T-helper 2 cell treated with Interferon-gamma antibody and Interleukin-4, amounts not matched to agents 100 ng/mL and 5 ng/mL, for 36 hours (primary cell): ENCODE results near the gene HOXD12. TPM values are rescaled to one million over a fixed set of nuclear protein-coding genes. Genes with fewer than 3 reads are reported as not detected.

ENCODE experiments used
- intact Hi-C: fragments of 100-400 bp; cut with micrococcal nuclease; formaldehyde crosslinking; loops from one replicate; pipeline ENCODE4 v1.15.1; 2023
- total RNA-seq: library from RNA; stranded (reverse); gene quantifications from 2 replicates; pipeline ENCODE4 v1.2.3, GENCODE V29; 2022

HOXD12 gene
- total RNA-seq, 1 donor from 2014 or later = not detected

GRCh38 chr2:176140513-176141317 lies 41.1 kb downstream of the HOXD12 start:
- intact Hi-C loops = loop anchor here (1.0 to 5.0 kb wide), 5 partner anchors 315 to 1007 kb away; no protein-coding TSS in a partner anchor

- intact Hi-C loops = loop anchor here (5.0 kb wide), 3 partner anchors 410 to 1005 kb away; no protein-coding TSS in a partner anchor
Observed at GRCh38 chr2:176142281-176142680, 42.7 kb downstream of the HOXD12 start.

GRCh38 chr2:176145085-176145969 lies 45.7 kb downstream of the HOXD12 start:
- intact Hi-C loops = no loop called here

GRCh38 chr2:176146101-176146500 lies 46.5 kb downstream of the HOXD12 start:
- intact Hi-C loops = no loop called here

- intact Hi-C loops = no loop called here
Observed at GRCh38 chr2:176146645-176147044, 47.0 kb downstream of the HOXD12 start.

GRCh38 chr2:176147210-176147799 lies 47.7 kb downstream of the HOXD12 start:
- intact Hi-C loops = no loop called here

GRCh38 chr2:176147800-176148496 lies 48.4 kb downstream of the HOXD12 start:
- intact Hi-C loops = no loop called here

GRCh38 chr2:176148751-176149421 lies 49.3 kb downstream of the HOXD12 start:
- intact Hi-C loops = no loop called here

- intact Hi-C loops = no loop called here
Observed at GRCh38 chr2:176149481-176149938, 49.9 kb downstream of the HOXD12 start.

GRCh38 chr2:176149939-176150583 lies 50.5 kb downstream of the HOXD12 start:
- intact Hi-C loops = loop anchor here (2.0 kb wide), 1 partner anchor 17 kb away; no protein-coding TSS in a partner anchor

GRCh38 chr2:176150584-176151441 lies 51.2 kb downstream of the HOXD12 start:
- intact Hi-C loops = loop anchor here (2.0 kb wide), 1 partner anchor 18 kb away; no protein-coding TSS in a partner anchor

GRCh38 chr2:176151442-176152287 lies 52.1 kb downstream of the HOXD12 start, which contains the start of gene HOXD4:
TSS of gene HOXD4 (plus strand) at chr2:176151550. CDS start at chr2:176151634, 84 bp downstream.
- intact Hi-C loops = loop anchor here (2.0 kb wide), 1 partner anchor 19 kb away; no protein-coding TSS in a partner anchor

Other genes starting within 250 kb of the HOXD12 start
- 37.4 and 38.7 TPM in 2 replicates for gene LNPK, start 97.5 kb upstream of the HOXD12 start, total RNA-seq
- not detected in 2 replicates for gene EVX2, start 15.8 kb upstream of the HOXD12 start, total RNA-seq
- gene HOXD13, start 7.1 kb upstream of the HOXD12 start, total RNA-seq = not detected in 2 replicates
- gene HOXD11, start 7.5 kb downstream of the HOXD12 start, total RNA-seq = not detected in 2 replicates
- not detected in 2 replicates for gene HOXD10, start 17.0 kb downstream of the HOXD12 start, total RNA-seq
- gene HOXD9, start 22.9 kb downstream of the HOXD12 start, total RNA-seq = not detected in 2 replicates
- gene HOXD8, start 29.9 kb downstream of the HOXD12 start, total RNA-seq = not detected in 2 replicates
- gene HOXD4, start 51.8 kb downstream of the HOXD12 start, total RNA-seq = not detected in 2 replicates
- gene HOXD3, start 57.5 kb downstream of the HOXD12 start, total RNA-seq = not detected in 2 replicates
- not detected in 2 replicates for gene HOXD1, start 88.9 kb downstream of the HOXD12 start, total RNA-seq
- 15.8 TPM in 2 replicates for gene MTX2, start 169.6 kb downstream of the HOXD12 start, total RNA-seq